Spinal cord (tissue), 10 donors: Measurements from ENCODE around the gene KRTAP10-3. TPM values are rescaled to one million over a fixed set of nuclear protein-coding genes. Genes with fewer than 3 reads are reported as not detected.
"Not testable (repeated sequence)": the region's sequence is repeated elsewhere in the genome, so short reads cannot be mapped to it uniquely, and the experiment has no call there.

ENCODE experiments used
- DNase-seq, 6 donors: peaks; one replicate each; pipeline versions ENCODE4 v3.0.0 to v3.0.0-alpha.2; 2013 to 2015; ENCODE audit warnings: low spot score in 6 of 6, low read depth in 4 of 6
- H3K27ac ChIP-seq: one replicate; pipeline ENCODE4 v1.5.1; 2013; ENCODE audit warnings: low read depth, low read length, control low read depth
- H3K27me3 ChIP-seq: one replicate; pipeline ENCODE4 v1.6.1; 2013; ENCODE audit warnings: low read length; ENCODE audit not compliant: control insufficient read depth, insufficient read depth
- H3K36me3 ChIP-seq: one replicate; pipeline ENCODE4 v1.6.1; 2013; ENCODE audit warnings: low read length; ENCODE audit not compliant: control insufficient read depth, insufficient read depth
- H3K4me1 ChIP-seq: one replicate; pipeline ENCODE4 v1.6.1; 2013; ENCODE audit warnings: low read length; ENCODE audit not compliant: control insufficient read depth, insufficient read depth
- H3K4me3 ChIP-seq: one replicate; pipeline ENCODE4 v1.5.1; 2013; ENCODE audit warnings: low read depth, low read length, control low read depth
- H3K9me3 ChIP-seq: one replicate; pipeline ENCODE4 v1.6.1; 2013; ENCODE audit warnings: low read length; ENCODE audit not compliant: control insufficient read depth, insufficient read depth
- WGBS: methylation state at CpG from one replicate; pipeline ENCODE4 v1.1.5; 2013; ENCODE audit warnings: missing lambda C conversion rate; ENCODE audit not compliant: insufficient coverage; 5-methylcytosine and 5-hydroxymethylcytosine counted together
- polyA plus RNA-seq, 2 donors: library from polyadenylated mRNA; unstranded; fragments of 120-200 nt; gene quantifications; one replicate each; pipeline ENCODE4 v1.2.1, GENCODE V29; 2013; ENCODE audit not compliant: insufficient read length in 2 of 2
- total RNA-seq, 2 donors: library from RNA; depleted of rRNA in 1 of 2; stranded (reverse); fragments of 120-200 nt in 1 of 2; fragments of >200 nt in 1 of 2; gene quantifications; one replicate each; pipeline versions ENCODE4 v1.2.3 to v1.2.4, GENCODE V29; 2013 to 2014
- donor health status: healthy.

Gene KRTAP10-3
- total and polyA plus RNA-seq, 4 donors: not detected

DNA sequence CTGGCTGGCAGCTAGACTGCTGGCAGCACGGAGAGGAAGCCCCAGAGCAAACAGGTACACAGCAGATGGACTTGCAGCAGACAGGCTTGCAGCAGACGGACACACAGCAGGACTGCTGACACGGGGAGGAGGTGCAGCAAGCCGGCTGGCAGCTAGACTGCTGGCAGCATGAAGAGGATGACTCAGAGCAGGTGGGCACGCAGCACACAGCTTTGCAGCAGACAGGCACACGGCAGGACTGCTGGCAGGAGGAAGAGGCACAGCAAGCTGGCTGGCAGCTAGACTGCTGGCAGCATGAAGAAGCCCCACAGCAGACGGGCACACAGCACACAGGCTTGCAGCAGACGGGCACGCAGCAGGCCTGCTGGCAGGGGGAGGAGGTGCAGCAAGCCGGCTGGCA is 7.8 kb downstream of the KRTAP10-3 start:
- H3K4me1 ChIP-seq: peaks cover 2% of the 10 kb centered on the region
- H3K4me3 ChIP-seq: no peak overlapping the region
- no peak overlapping the region for H3K27ac ChIP-seq
- H3K27me3 ChIP-seq: no peaks in the 10 kb centered on the region
- DNase-seq: no peak
- WGBS: 48% methylated on average over 10 of the region's 10 CpGs
- no peaks in the 10 kb centered on the region for H3K9me3 ChIP-seq
- no peaks in the 10 kb centered on the region for H3K36me3 ChIP-seq

DNA sequence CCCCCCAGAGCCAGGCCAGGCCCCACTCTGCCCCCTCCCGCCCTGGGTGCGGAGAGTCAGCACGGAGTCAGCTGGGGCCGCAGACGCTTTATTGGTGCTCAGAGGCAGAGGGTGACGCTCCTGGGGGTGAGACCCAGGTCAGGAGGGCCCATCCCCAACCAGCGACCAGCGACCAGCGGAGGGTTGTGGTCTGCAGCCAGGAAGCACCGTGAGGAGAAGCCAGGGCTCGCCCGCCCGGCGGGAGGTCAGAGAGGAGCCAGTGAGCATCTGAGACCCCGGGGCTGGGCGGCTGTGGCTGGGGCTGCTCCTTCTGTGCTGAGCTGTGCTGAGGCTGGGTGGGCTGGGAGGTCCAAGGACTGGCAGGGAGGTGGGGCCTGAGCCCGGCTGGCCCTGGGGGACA is 8.3 kb downstream of the KRTAP10-3 start:
- not testable (repeated sequence) for H3K9me3 ChIP-seq, H3K4me1 ChIP-seq, DNase-seq, H3K4me3 ChIP-seq, H3K27ac ChIP-seq, H3K27me3 ChIP-seq, H3K36me3 ChIP-seq
- 58% methylated on average over 14 of the region's 17 CpGs for WGBS

DNA sequence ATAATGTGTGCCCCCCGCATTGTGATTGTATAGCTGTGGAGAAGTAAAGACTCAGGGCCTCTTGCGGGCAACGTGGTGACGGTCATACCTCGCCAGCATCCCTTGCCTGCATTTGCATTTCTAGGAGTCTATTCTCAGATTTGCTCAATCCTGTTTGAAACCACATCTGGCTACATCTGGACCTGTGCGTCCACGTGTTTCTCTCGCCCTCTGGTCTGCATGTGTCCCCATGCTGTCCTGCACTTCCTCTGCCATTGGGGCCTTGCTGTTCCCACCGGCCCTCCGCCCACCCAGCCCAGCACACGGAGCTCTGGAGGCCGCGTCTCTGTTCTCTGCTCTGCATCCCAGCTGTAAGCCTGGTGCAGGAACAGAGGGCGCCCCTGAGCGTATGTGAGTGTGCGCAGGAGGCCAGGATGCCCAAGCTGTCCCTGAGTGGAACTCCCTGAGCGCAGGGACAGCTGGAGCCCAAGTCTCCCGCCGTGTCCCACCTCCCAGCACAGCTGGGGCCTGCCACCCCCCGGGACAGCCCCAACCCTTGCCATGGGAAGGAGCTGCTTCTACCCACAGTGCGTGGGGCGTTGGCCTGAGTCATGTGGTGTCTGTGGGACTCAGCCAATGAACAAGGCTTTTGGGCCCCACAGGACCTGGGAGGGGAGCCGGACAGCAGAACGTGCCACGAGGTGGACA is 8.9 kb downstream of the KRTAP10-3 start:
- Histone ChIP-seq H3K27me3 (no peaks in the 10 kb centered on the region), H3K27ac (no peak overlapping the region), H3K36me3 (no peaks in the 10 kb centered on the region), H3K4me1 (peaks cover 2% of the 10 kb centered on the region), H3K4me3 (no peak overlapping the region), H3K9me3 (no peaks in the 10 kb centered on the region)
- WGBS: 78% methylated on average over 25 of the region's 25 CpGs
- no peak for DNase-seq

DNA sequence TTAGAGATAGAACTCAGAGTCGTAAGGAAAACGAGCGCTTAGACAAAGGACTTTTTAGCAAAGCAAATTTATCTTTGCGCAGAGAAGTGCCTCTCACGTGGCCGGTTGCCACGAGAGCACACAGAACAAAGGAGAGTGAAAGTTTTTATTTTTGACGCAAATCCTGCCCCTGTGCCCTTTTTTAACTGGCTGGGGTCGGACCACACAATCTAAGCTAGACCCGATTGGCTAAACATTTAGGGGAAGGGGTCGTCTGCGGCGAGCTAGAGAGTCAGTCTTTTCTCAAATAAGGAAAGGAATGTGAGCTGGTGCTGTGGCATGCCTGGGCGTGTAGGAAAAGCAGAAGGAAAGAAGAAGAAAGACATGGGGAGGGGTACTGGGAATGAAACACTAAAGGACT is 9.7 kb downstream of the KRTAP10-3 start:
- H3K27me3 ChIP-seq: no peaks in the 10 kb centered on the region
- no peak overlapping the region for H3K4me3 ChIP-seq
- WGBS: 30% methylated on average over 14 of the region's 14 CpGs
- H3K27ac ChIP-seq: no peak overlapping the region
- no peaks in the 10 kb centered on the region for H3K36me3 ChIP-seq
- no peaks in the 10 kb centered on the region for H3K9me3 ChIP-seq
- peak in 2 of 6 donors; percentile 13 to 21 for DNase-seq
- peaks cover 2% of the 10 kb centered on the region for H3K4me1 ChIP-seq

DNA sequence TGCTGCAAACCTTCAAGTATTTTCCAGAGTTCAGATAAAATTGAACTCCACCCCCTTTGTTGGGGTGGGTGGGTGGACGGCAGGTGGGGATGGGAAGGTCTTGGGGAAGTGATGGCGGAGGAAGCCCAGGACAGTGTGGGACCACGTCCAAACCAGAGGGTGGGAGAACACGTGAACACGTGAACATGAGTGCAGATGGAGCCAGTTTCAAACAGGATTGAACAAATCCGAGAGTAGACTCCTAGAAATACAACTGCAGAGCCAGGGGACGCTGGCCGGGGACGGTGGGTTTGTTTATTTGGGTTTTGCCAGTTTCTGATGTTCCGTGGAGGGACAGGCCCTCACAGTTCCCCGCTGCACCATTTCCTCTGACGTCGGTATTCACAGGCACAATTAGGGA is 10.2 kb downstream of the KRTAP10-3 start:
- Histone ChIP-seq H3K27me3 (no peaks in the 10 kb centered on the region), H3K27ac (no peak overlapping the region), H3K36me3 (no peaks in the 10 kb centered on the region), H3K9me3 (no peaks in the 10 kb centered on the region), H3K4me3 (no peak overlapping the region), H3K4me1 (peaks cover 2% of the 10 kb centered on the region)
- 76% methylated on average over 12 of the region's 13 CpGs for WGBS
- DNase-seq: peak in 1 of 6 donors; percentile 6

DNA sequence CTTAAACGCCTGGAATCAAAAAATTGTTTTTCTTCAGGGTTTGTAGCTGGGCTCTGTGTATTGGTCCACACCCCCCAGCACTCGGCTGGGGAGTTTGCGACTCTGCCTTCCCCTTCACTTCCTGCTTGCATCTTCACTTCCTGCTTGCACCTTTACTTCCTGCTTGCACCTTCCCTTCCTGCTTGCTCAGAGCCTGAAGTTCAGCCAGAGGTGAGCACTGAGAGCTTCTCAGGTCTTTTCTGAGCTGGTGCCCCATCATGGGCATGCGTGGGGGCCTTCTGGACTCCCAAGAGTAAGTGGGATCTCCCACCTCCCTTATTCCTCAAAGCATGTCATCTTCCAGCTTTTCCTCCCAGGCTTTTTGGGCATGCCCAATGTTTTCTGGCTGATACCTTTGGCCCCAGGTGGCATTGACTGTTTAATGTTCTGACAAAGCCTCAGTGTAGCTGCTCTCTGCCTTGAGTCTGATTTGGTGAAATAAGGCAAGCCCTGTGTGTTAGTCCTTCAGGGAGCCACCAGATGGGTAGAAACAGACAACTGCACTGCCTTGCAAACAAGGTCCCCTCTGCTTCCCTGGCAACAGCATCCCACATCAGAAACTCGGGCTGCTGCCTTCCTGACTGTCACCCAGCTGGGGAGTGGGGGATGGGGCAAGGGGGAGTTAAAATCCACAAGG is 10.8 kb downstream of the KRTAP10-3 start:
- 74% methylated on average over 4 of the region's 5 CpGs for whole genome bisulfite sequencing
- H3K4me3 ChIP-seq: no peak overlapping the region
- peak in 1 of 6 donors; percentile 46 for DNase-seq
- no peaks in the 10 kb centered on the region for H3K9me3 ChIP-seq
- no peaks in the 10 kb centered on the region for H3K36me3 ChIP-seq
- H3K4me1 ChIP-seq: peaks cover 2% of the 10 kb centered on the region
- H3K27me3 ChIP-seq: no peaks in the 10 kb centered on the region
- no peak overlapping the region for H3K27ac ChIP-seq

DNA sequence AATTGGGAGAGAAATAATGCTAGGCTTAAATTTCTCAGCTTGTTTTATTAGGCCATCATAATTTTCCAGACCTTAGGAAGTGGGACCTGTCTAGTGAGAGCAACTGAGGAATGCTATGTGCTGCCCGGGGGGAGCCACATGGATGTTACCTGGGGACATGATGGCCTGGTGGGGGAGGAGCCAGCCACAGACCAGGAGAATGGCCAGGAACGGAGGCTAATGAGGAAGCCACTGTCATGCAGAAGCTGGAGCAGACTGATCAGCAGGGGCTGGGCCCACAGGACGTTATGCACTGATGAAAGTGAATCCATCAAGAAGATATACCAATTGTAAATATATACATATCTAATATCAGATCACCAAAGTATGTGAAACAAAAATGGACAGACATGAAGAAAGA is 14.0 kb downstream of the KRTAP10-3 start:
- Histone ChIP-seq H3K36me3 (no peaks in the 10 kb centered on the region), H3K4me3 (no peak overlapping the region), H3K27me3 (no peaks in the 10 kb centered on the region), H3K9me3 (no peaks in the 10 kb centered on the region), H3K27ac (no peak overlapping the region), H3K4me1 (peaks cover 2% of the 10 kb centered on the region)
- WGBS: 75% methylated on average over 1 of the region's 3 CpGs
- no peak for DNase-seq

DNA sequence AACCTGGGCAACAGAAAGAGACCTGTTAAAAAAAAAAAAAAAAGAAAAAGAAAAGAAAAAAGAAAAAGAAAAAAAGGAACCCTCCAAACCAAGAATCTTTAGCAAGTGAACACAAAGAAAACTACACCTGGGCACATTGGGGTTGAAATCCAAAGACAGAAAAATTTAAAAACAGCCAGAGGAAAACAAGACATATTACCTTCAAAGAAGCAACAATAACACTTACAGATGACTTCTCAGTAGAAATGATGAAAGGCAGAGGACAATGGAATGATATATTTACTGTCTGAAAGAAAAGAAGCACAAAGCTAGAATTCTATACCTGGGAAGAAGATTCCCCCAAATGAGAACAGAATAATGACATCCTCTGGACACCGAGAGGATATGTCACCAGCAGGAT is 15.9 kb downstream of the KRTAP10-3 start:
- Histone ChIP-seq H3K36me3 (no peaks in the 10 kb centered on the region), H3K4me3 (no peak overlapping the region), H3K27ac (no peak overlapping the region), H3K4me1 (peaks cover 1% of the 10 kb centered on the region), H3K27me3 (no peaks in the 10 kb centered on the region), H3K9me3 (no peaks in the 10 kb centered on the region)
- no peak for DNase-seq
- no CpG with 5 or more reads among the region's 1 CpG for WGBS

DNA sequence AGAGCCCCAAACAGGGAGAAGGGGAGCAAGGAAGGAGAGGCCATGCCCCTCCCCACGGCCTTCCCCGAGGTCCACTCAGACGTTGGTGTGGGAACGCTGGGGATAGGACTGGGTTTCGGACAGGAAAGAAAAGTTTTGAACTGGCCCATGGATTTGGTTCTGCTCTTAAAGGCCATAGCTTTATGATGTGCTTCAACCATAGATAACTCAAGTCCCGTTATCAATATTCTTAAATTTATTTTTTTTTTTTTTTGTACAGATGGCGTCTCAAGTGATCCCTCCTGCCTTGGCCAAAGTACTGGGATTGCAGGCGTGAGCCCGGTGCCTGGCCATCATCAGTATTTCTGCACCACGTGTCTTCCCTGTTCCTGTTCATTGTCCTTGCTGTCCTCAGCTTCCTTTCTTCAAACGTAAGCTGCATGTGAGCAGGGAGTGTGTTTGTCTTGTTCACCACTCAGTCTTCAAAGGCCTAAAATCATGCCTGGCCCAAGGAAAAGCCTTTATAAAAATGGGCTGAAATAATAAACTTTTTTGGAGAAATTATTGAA is 17.8 kb downstream of the KRTAP10-3 start:
- H3K9me3 ChIP-seq: no peaks in the 10 kb centered on the region
- DNase-seq: no peak
- H3K4me3 ChIP-seq: no peak overlapping the region
- no peaks in the 10 kb centered on the region for H3K4me1 ChIP-seq
- no peaks in the 10 kb centered on the region for H3K36me3 ChIP-seq
- 92% methylated on average over 9 of the region's 11 CpGs for WGBS
- no peak overlapping the region for H3K27ac ChIP-seq
- H3K27me3 ChIP-seq: no peaks in the 10 kb centered on the region
